Gastrocnemius medialis (tissue), 4 donors: ENCODE data around the gene AMFR.

Experiments
- CTCF ChIP-seq, 5 experiments: fragments of 450-650 bp in 3 of 5; fragments of 200-600 bp in 2 of 5; sonication (generic) in 2 of 5; IDR thresholded peaks in 4 of 5; conservative IDR thresholded peaks in 1 of 5; 1 replicate in 4 of 5; 2 replicates in 1 of 5; pipeline ENCODE4 v1.5.1; 2016 to 2019; ENCODE audit warnings: antibody characterized with exemption in 5 of 5, mild to moderate bottlenecking in 3 of 5, moderate library complexity in 3 of 5
- POLR2A ChIP-seq, 2 donors: fragments of 450-650 bp; IDR thresholded peaks; one replicate each; pipeline ENCODE4 v1.6.1; 2017; ENCODE audit warnings: antibody characterized with exemption in 2 of 2, mild to moderate bottlenecking in 2 of 2, moderate library complexity in 2 of 2

- TF ChIP-seq CTCF (IDR thresholded peaks at IDR 0.05 in 4 of 5, conservative IDR thresholded peaks at IDR 0.05 in 1 of 5) = no peak
- no peak for TF ChIP-seq POLR2A (IDR thresholded peaks at IDR 0.05)
Observed at GRCh38 chr16:56312028-56312300, 113.4 kb downstream of the AMFR start.
